K562 (cell line): ENCODE data around the gene EGFL6. TPM values are rescaled to one million over a fixed set of nuclear protein-coding genes. Genes with fewer than 3 reads are reported as not detected.

Source experiments
- ATAC-seq: fragments of 200-7000 bp; cut with Tn5 transposase; 3 replicates; pipeline ENCODE4 v1.9.1; 2020; ENCODE audit warnings: moderate library complexity
- BruUV-seq: library from RNA; stranded (reverse); fragments of 400-500 nt; replicated peaks from 2 replicates; lab custom pipeline; 2021; lab: Mats Ljungman, UMichigan
- CTCF ChIA-PET: fragments of 300-600 bp; formaldehyde crosslinking; extraction: SDS; loops from one replicate; lab custom pipeline; 2021; ENCODE audit warnings: low intra/inter-chr PET ratio; lab: Yijun Ruan, JAX
- POLR2A ChIA-PET: fragments of 300-600, 350-650 bp; sonication (Branson Sonifier 250); formaldehyde crosslinking; extraction: SDS; loops from one replicate; lab custom pipeline; 2021; ENCODE audit warnings: antibody characterized with exemption, inconsistent platforms; lab: Yijun Ruan, JAX
- DNase-seq, 4 experiments: peaks; one replicate each; pipeline versions ENCODE4 v3.0.0 to v3.0.0-alpha.2; 2011 to 2018; ENCODE audit warnings: low spot score in 3 of 4, mixed read lengths in 3 of 4; ENCODE audit errors: extremely low read depth in 1 of 4
- FAIRE-seq: peaks from 2 replicates; lab custom pipeline; 2011; peaks lifted over from hg19 to GRCh38; lab: Jason Lieb, UNC
- H2AFZ ChIP-seq: 2 replicates; pipeline ENCODE4 v1.6.0; 2011; ENCODE audit warnings: low read depth, low read length, control low read depth, inconsistent platforms
- H3K27ac ChIP-seq: fragments of 200-600 bp; 3 replicates; pipeline ENCODE4 v1.8.0; 2011; ENCODE audit warnings: low read depth, mild to moderate bottlenecking, control low read depth, inconsistent platforms, low read length, moderate library complexity, mixed read lengths; ENCODE audit errors: extremely low read depth
- H3K27me3 ChIP-seq, 2 experiments: fragments of 300-600 bp in 1 of 2; 2 replicates in 1 of 2; 3 replicates in 1 of 2; pipeline versions ENCODE4 v1.6.0 to v1.8.0; 2011; ENCODE audit warnings: inconsistent platforms in 2 of 2, low read length in 2 of 2, mild to moderate bottlenecking in 1 of 2, mixed read lengths in 1 of 2, moderate library complexity in 1 of 2; ENCODE audit not compliant: control insufficient read depth in 2 of 2, insufficient read depth in 2 of 2
- H3K36me3 ChIP-seq: fragments of 300-600 bp; 3 replicates; pipeline ENCODE4 v1.8.0; 2011; ENCODE audit warnings: mild to moderate bottlenecking, low read length, inconsistent platforms; ENCODE audit not compliant: control insufficient read depth, insufficient read depth
- H3K4me1 ChIP-seq, 2 experiments: fragments of 200-600 bp in 1 of 2; replicated peaks in 1 of 2; 2 replicates in 1 of 2; 3 replicates in 1 of 2; pipeline versions ENCODE4 v1.5.1 to v1.8.0; 2011; ENCODE audit warnings: inconsistent platforms in 2 of 2, low read length in 2 of 2, mild to moderate bottlenecking in 1 of 2, mixed read lengths in 1 of 2, moderate library complexity in 1 of 2; ENCODE audit not compliant: control insufficient read depth in 2 of 2, insufficient read depth in 2 of 2
- H3K4me2 ChIP-seq: 2 replicates; pipeline ENCODE4 v1.6.1; 2011; ENCODE audit warnings: low read length, control low read depth, inconsistent platforms, mixed read lengths; ENCODE audit not compliant: insufficient read depth
- H3K4me3 ChIP-seq: fragments of 200-600 bp; sonication (generic), shearing (Covaris generic); 2 replicates; pipeline ENCODE4 v1.5.1; 2016; ENCODE audit warnings: control low read depth, inconsistent platforms
- H3K79me2 ChIP-seq: fragments of 200-600 bp; 3 replicates; pipeline ENCODE4 v1.8.0; 2011; ENCODE audit warnings: low read length, inconsistent platforms; ENCODE audit not compliant: control insufficient read depth, insufficient read depth
- H3K9ac ChIP-seq, 2 experiments: 2 replicates each; pipeline versions ENCODE4 v1.6.0 to v1.6.1; 2011; ENCODE audit warnings: low read depth in 2 of 2, low read length in 2 of 2, control low read depth in 1 of 2, inconsistent platforms in 1 of 2, mild to moderate bottlenecking in 1 of 2, mixed read lengths in 1 of 2; ENCODE audit not compliant: insufficient read depth in 1 of 2
- H3K9me1 ChIP-seq: one replicate; pipeline ENCODE4 v1.6.0; 2011; ENCODE audit warnings: inconsistent platforms, mild to moderate bottlenecking, low read length, moderate library complexity; ENCODE audit not compliant: control insufficient read depth, insufficient read depth
- H3K9me3 ChIP-seq: replicated peaks from 2 replicates; pipeline ENCODE4 v1.5.1; 2011; ENCODE audit warnings: low read depth, low read length, inconsistent platforms; ENCODE audit not compliant: control insufficient read depth, insufficient read depth
- H4K20me1 ChIP-seq: replicated peaks from 2 replicates; pipeline ENCODE4 v1.6.1; 2011; ENCODE audit warnings: low read length, inconsistent platforms, mixed read lengths; ENCODE audit not compliant: control insufficient read depth, insufficient read depth
- C11orf30 ChIP-seq: fragments of 450-650 bp; IDR thresholded peaks from 2 replicates; pipeline ENCODE4 v1.6.1; 2016; ENCODE audit warnings: low read depth, mild to moderate bottlenecking
- CC2D1A ChIP-seq: fragments of 450-650 bp; IDR thresholded peaks from 2 replicates; pipeline ENCODE4 v1.6.1; 2017; ENCODE audit warnings: mild to moderate bottlenecking
- ELF4 ChIP-seq: fragments of 450-650 bp; formaldehyde crosslinking; IDR thresholded peaks from 2 replicates; pipeline ENCODE4 v1.4.0; 2022; ENCODE audit warnings: missing genetic modification characterization
- ELK1 ChIP-seq: sonication (generic); formaldehyde crosslinking; IDR thresholded peaks from 2 replicates; pipeline ENCODE4 v1.8.1; 2022; ENCODE audit warnings: missing genetic modification reagents
- ETV5 ChIP-seq: sonication (generic); formaldehyde crosslinking; IDR thresholded peaks from 2 replicates; pipeline ENCODE4 v1.4.0; 2020; ENCODE audit warnings: low read depth, mild to moderate bottlenecking, missing genetic modification reagents
- GTF2F1 ChIP-seq: IDR thresholded peaks from 2 replicates; pipeline ENCODE4 v1.6.1; 2011; ENCODE audit warnings: low read depth, low read length, improper control_type of control experiment
- JUNB ChIP-seq: fragments of 450-650 bp; formaldehyde crosslinking; conservative IDR thresholded peaks from 2 replicates; pipeline ENCODE4 v1.4.0; 2020; ENCODE audit warnings: mild to moderate bottlenecking
- MTA3 ChIP-seq: fragments of 450-650 bp; formaldehyde crosslinking; IDR thresholded peaks from 2 replicates; pipeline ENCODE4 v1.6.1; 2017; ENCODE audit warnings: mild to moderate bottlenecking, borderline replicate concordance
- MYBL2 ChIP-seq, 2 experiments: fragments of 450-650 bp in 1 of 2; sonication (generic) in 1 of 2; formaldehyde crosslinking in 1 of 2; IDR thresholded peaks; 2 replicates each; pipeline versions ENCODE4 v1.6.1 to v1.8.1; 2017 to 2022; ENCODE audit warnings: borderline replicate concordance in 1 of 2, inconsistent platforms in 1 of 2, low read depth in 1 of 2, mild to moderate bottlenecking in 1 of 2, missing genetic modification reagents in 1 of 2, moderate library complexity in 1 of 2
- NCOA1 ChIP-seq: fragments of 450-650 bp; IDR thresholded peaks from 2 replicates; pipeline ENCODE4 v1.6.1; 2016; ENCODE audit warnings: low read depth
- NFE2 ChIP-seq: IDR thresholded peaks from 2 replicates; pipeline ENCODE4 v1.6.1; 2014; ENCODE audit warnings: antibody characterized with exemption, low read depth
- NUFIP1 ChIP-seq: fragments of 450-650 bp; IDR thresholded peaks from 2 replicates; pipeline ENCODE4 v1.6.1; 2018; ENCODE audit not compliant: partially characterized antibody
- SIN3B ChIP-seq: fragments of 450-650 bp; IDR thresholded peaks from 2 replicates; pipeline ENCODE4 v1.6.1; 2017; ENCODE audit warnings: low read depth, mild to moderate bottlenecking, moderate library complexity
- SMAD2 ChIP-seq: fragments of 150-350 bp; IDR thresholded peaks from 2 replicates; pipeline ENCODE4 v1.6.1; 2014; ENCODE audit warnings: low read depth, mild to moderate bottlenecking, low read length
- SMARCB1 ChIP-seq: IDR thresholded peaks from 2 replicates; pipeline ENCODE4 v1.6.1; 2011; ENCODE audit warnings: improper control_type of control experiment, low read depth; ENCODE audit not compliant: insufficient read length
- TAF1 ChIP-seq: IDR thresholded peaks from 2 replicates; pipeline ENCODE4 v1.6.1; 2011; ENCODE audit warnings: mild to moderate bottlenecking, low read length, moderate library complexity; ENCODE audit not compliant: insufficient read depth, control insufficient read depth, severe bottlenecking; ENCODE audit errors: extremely low read depth
- USF2 ChIP-seq: sonication (generic); formaldehyde crosslinking; IDR thresholded peaks from 2 replicates; pipeline ENCODE4 v1.5.0; 2020; ENCODE audit warnings: missing genetic modification reagents
- ZC3H4 ChIP-seq: sonication (generic); formaldehyde crosslinking; IDR thresholded peaks from 2 replicates; pipeline ENCODE4 v1.9.0; 2021; ENCODE audit warnings: missing genetic modification reagents, borderline replicate concordance
- ZNF444 ChIP-seq: fragments of 250-450 bp; sonication (Bioruptor Pico); IDR thresholded peaks from 2 replicates; pipeline ENCODE4 v1.4.0; 2020; ENCODE audit warnings: mild to moderate bottlenecking, moderate library complexity
- ZNF584 ChIP-seq: fragments of 200-800 bp; sonication (Bioruptor generic); IDR thresholded peaks from 2 replicates; pipeline ENCODE4 v1.6.1; 2016; ENCODE audit warnings: low read depth, mild to moderate bottlenecking, missing genetic modification characterization, missing compliant biosample characterization
- WGBS: fragments of 100-300 bp; shearing (Covaris generic); methylation state at CpG from one replicate; pipeline ENCODE4 v1.1.6; 2016; ENCODE audit warnings: low coverage, mixed read lengths; ENCODE audit not compliant: insufficient coverage; ENCODE audit errors: missing lambda C conversion rate; 5-methylcytosine and 5-hydroxymethylcytosine counted together
- in situ Hi-C: fragments of 300-500 bp; cut with MboI; formaldehyde crosslinking; loops from 4 replicates; pipeline ENCODE4 v1.15.0; 2018; ENCODE audit warnings: inconsistent platforms, mixed read lengths
- intact Hi-C: fragments of 100-400 bp; cut with micrococcal nuclease; formaldehyde crosslinking; loops from 2 replicates; pipeline ENCODE4 v1.14.2; 2022
- polyA plus RNA-seq, 8 experiments: library from polyadenylated mRNA; depleted of rRNA in 4 of 8; stranded (reverse) in 5 of 8; unstranded in 3 of 8; fragments of >200 nt; fragmentation: Nextera tagmentation in 2 of 8; fragmentation: Illumina TruSeq in 1 of 8; extraction: Ambion mirVana in 2 of 8; extraction: Trizol in 1 of 8; gene quantifications; 2 replicates each; pipeline versions ENCODE4 v1.2.1 to v1.2.3, GENCODE V29; 2011 to 2014; ENCODE audit warnings: inconsistent platforms in 1 of 8, missing spikeins in 1 of 8
- total RNA-seq, 7 experiments: library from RNA; depleted of rRNA in 6 of 7; stranded (reverse); fragments of >200 nt in 6 of 7; fragmentation: Illumina TruSeq in 2 of 7; extraction: Trizol in 2 of 7; gene quantifications; 2 replicates each; pipeline versions ENCODE4 v1.2.1 to v1.2.3, GENCODE V29; 2011 to 2021; ENCODE audit warnings: low replicate concordance in 1 of 7

The EGFL6 gene
- total and polyA plus RNA-seq, 9 of the 15 experiments (the other 6 are each of a cell fraction or from before 2014, with no cell fraction given), result 0.01 TPM; not detected in 8

GRCh38 chrX:13654116-13654515, 84.7 kb downstream of the EGFL6 start (continued):
- no peak for TF ChIP-seq SMAD2
- TF ChIP-seq NFE2, result no peak
- no peak for TF ChIP-seq GTF2F1
- TF ChIP-seq ETV5, result no peak
- no peak for TF ChIP-seq MTA3
- no peak for TF ChIP-seq NCOA1
- TF ChIP-seq ELF4, result no peak
- no peak for TF ChIP-seq USF2 (CRISPR knock-in tag)
- no peak for TF ChIP-seq SMARCB1
- TF ChIP-seq JUNB (CRISPR knock-in tag), result no peak
- no peak for TF ChIP-seq MYBL2 (IDR thresholded peaks at IDR 0.05; ENCODE audit: low read depth)
- no peak for TF ChIP-seq MYBL2 (CRISPR knock-in tag; IDR thresholded peaks at IDR 0.05; ENCODE audit: borderline replicate concordance)
- no peak for TF ChIP-seq ZC3H4 (CRISPR knock-in tag)
- no peak for TF ChIP-seq ZNF584

- BruUV-seq, result no TSS peak
- WGBS, result 100% methylated on average over 1 of the region's 3 CpGs
- POLR2A ChIA-PET, result no interaction called here
- H3K9me3 ChIP-seq, result no peaks in the 10 kb centered on the region
- in situ Hi-C loops, result loop anchor here (25.0 kb wide), 1 partner anchor 693 kb away; no protein-coding TSS in a partner anchor
- H3K9ac ChIP-seq, result no peak overlapping the region
- no peak for ATAC-seq
- no peak overlapping the region for H2AFZ ChIP-seq
- TF ChIP-seq CC2D1A (no peak), NUFIP1 (no peak), ZNF444 (CRISPR knock-in tag) (no peak), SIN3B (no peak), TAF1 (no peak), C11orf30 (no peak), ELK1 (CRISPR knock-in tag) (no peak)
- CTCF ChIA-PET, result no interaction called here
- intact Hi-C loops, result no loop called here
- no peak for DNase-seq
- H3K27ac ChIP-seq, result no peak overlapping the region
- peaks cover 4 to 13% of the 10 kb centered on the region in 2 experiments; a peak in 4 of 5 replicates for H3K4me1 ChIP-seq
- FAIRE-seq, result no peak
- H3K36me3 ChIP-seq, result 0 out of 3 replicates have a peak, but pooled peaks cover 2% of the 10 kb centered on the region
- H3K4me2 ChIP-seq, result no peak overlapping the region
- H3K27me3 ChIP-seq, result no peaks in the 10 kb centered on the region
- H3K4me3 ChIP-seq, result no peak overlapping the region
- peaks cover 16% of the 10 kb centered on the region for H3K79me2 ChIP-seq
- no peaks in the 10 kb centered on the region for H3K9me1 ChIP-seq
- no peaks in the 10 kb centered on the region for H4K20me1 ChIP-seq
Observed at GRCh38 chrX:13655674-13656073, 86.3 kb downstream of the EGFL6 start.
